ENCODE data around the gene ADAMTS14. TPM values are rescaled to one million over a fixed set of nuclear protein-coding genes. Genes with fewer than 3 reads are reported as not detected.
A peak's percentile ranks its signal among the peaks of the same experiment; 100 is the strongest.

Gene ADAMTS14
- total RNA-seq, 1 donor from 2014 or later, result 19.4 TPM

DNA sequence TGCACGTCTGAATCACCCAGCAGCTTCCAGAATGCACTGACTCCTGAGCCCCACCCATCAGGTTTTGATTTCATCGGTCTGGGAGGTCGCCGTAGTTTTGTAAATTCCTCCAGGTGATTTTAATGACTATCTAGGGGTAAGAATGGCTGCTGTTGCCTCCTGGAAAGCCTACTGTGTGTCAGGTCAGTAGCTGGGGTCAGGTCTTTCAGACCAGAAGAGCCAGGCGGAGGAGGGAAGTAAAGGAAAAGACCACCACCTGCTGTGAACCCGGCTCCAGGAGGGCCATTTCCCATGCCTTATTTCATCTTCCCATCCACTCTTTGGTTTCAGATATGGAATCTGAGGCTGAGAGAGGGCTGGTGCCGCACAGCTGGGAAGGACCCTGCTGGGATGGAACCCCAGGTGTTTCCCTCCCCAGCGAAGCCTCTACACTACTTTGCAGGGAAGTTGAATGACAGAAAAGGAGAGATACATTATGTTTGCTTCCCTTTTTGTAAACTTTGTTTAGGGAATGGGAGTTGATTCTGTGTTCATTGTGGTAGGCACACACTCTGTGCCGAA, 19.8 kb downstream of the ADAMTS14 start:
- TF ChIP-seq, protein P1, sequence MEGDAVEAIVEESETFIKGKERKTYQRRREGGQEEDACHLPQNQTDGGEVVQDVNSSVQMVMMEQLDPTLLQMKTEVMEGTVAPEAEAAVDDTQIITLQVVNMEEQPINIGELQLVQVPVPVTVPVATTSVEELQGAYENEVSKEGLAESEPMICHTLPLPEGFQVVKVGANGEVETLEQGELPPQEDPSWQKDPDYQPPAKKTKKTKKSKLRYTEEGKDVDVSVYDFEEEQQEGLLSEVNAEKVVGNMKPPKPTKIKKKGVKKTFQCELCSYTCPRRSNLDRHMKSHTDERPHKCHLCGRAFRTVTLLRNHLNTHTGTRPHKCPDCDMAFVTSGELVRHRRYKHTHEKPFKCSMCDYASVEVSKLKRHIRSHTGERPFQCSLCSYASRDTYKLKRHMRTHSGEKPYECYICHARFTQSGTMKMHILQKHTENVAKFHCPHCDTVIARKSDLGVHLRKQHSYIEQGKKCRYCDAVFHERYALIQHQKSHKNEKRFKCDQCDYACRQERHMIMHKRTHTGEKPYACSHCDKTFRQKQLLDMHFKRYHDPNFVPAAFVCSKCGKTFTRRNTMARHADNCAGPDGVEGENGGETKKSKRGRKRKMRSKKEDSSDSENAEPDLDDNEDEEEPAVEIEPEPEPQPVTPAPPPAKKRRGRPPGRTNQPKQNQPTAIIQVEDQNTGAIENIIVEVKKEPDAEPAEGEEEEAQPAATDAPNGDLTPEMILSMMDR (IDR thresholded peaks at IDR 0.05; ENCODE audit: insufficient read depth, low read depth, low read length), result no peak
- no peak for TF ChIP-seq EZH2 (IDR thresholded peaks at IDR 0.05; ENCODE audit: insufficient read depth, low read length)
- Mint-ChIP-seq H3K4me3 (ENCODE audit: unreplicated experiment) (no peak overlapping the region), H3K9me3 (ENCODE audit: unreplicated experiment) (no peaks in the 10 kb centered on the region), H3K4me1 (ENCODE audit: low read depth, unreplicated experiment) (no peaks in the 10 kb centered on the region), H3K27ac (ENCODE audit: unreplicated experiment) (no peak overlapping the region), H3K36me3 (ENCODE audit: low read depth, unreplicated experiment) (peaks cover 28% of the 10 kb centered on the region), H3K27me3 (ENCODE audit: low read depth, unreplicated experiment) (peaks cover 16% of the 10 kb centered on the region)
- Histone ChIP-seq H3K27ac (ENCODE audit: low read depth, low read length) (no peak overlapping the region), H4K20me1 (ENCODE audit: insufficient read depth, low read length) (peaks cover 29% of the 10 kb centered on the region), H3K36me3 (ENCODE audit: insufficient read depth, low read length) (no peaks in the 10 kb centered on the region), H2AFZ (ENCODE audit: low read depth, low read length) (no peak overlapping the region), H3K27me3 (ENCODE audit: insufficient read depth, low read length) (no peaks in the 10 kb centered on the region), H3K9ac (ENCODE audit: low read length) (no peak overlapping the region), H3K79me2 (ENCODE audit: insufficient read depth, low read length) (no peaks in the 10 kb centered on the region), H3K4me2 (ENCODE audit: low read length) (no peak overlapping the region), H3K4me3 (ENCODE audit: insufficient read depth, low read depth, low read length) (no peak overlapping the region), H3K9me3 (ENCODE audit: insufficient read depth, low read depth, low read length) (no peaks in the 10 kb centered on the region), H3K4me1 (ENCODE audit: insufficient read depth, low read length) (peaks cover 26% of the 10 kb centered on the region)
- no peak for FAIRE-seq
- no peak for DNase-seq (ENCODE audit: low read depth)

DNA sequence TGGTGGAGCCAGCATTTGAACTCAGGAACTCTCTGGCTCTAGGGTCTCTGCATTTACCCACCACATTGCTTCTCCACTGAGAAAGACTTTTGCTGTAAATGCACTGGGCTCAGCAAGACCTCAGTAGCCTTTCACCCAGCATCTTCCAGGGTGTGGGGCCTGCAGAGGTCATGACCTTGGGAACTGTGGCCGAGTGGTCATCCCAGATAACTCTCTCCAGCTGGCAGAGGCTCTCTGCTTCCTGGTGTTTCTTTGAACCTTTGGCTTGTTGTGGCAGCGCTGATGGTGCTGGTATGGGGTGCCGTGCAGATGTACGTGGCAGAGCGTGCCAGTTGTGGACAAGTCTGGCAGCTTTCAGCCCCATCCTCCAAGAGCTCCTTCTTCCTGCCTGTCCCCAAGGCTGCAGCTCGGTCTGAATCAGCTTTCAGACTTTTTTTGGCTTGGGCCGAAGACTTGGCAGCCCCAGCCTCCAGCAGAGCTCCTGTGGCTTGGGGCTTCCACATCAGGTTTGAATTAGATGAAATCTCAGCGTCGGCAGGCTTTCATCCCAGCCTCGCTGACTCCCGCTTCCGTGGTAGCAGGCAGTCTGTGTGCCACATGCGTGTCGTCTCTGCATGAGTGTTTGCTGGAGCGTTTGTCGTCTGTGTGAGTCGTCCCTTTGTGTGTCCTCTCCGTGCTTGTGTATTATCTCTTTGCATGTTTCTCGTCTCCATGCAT, 21.5 kb downstream of the ADAMTS14 start:
- peaks cover 26% of the 10 kb centered on the region for H3K4me1 ChIP-seq (ENCODE audit: insufficient read depth, low read length)
- H3K9ac ChIP-seq (ENCODE audit: low read length), result no peak overlapping the region
- DNase-seq (ENCODE audit: low read depth) (peak; percentile 86), FAIRE-seq (no peak)
- peak overlapping the region; percentile 48 for H3K4me2 ChIP-seq (ENCODE audit: low read length)
- H3K27ac ChIP-seq (ENCODE audit: low read depth, low read length), result peak overlapping the region; percentile 9
- H4K20me1 ChIP-seq (ENCODE audit: insufficient read depth, low read length), result peaks cover 29% of the 10 kb centered on the region
- no peaks in the 10 kb centered on the region for H3K27me3 ChIP-seq (ENCODE audit: insufficient read depth, low read length)
- H3K4me3 ChIP-seq (ENCODE audit: insufficient read depth, low read depth, low read length), result no peak overlapping the region
- H3K79me2 ChIP-seq (ENCODE audit: insufficient read depth, low read length), result peaks cover 9% of the 10 kb centered on the region
- no peak overlapping the region for H2AFZ ChIP-seq (ENCODE audit: low read depth, low read length)
- H3K4me1 Mint-ChIP-seq (ENCODE audit: low read depth, unreplicated experiment), result no peaks in the 10 kb centered on the region
- no peak overlapping the region for H3K4me3 Mint-ChIP-seq (ENCODE audit: unreplicated experiment)
- H3K36me3 Mint-ChIP-seq (ENCODE audit: low read depth, unreplicated experiment), result peaks cover 28% of the 10 kb centered on the region
- no peaks in the 10 kb centered on the region for H3K9me3 ChIP-seq (ENCODE audit: insufficient read depth, low read depth, low read length)
- TF ChIP-seq EZH2 (IDR thresholded peaks at IDR 0.05; ENCODE audit: insufficient read depth, low read length), result no peak
- TF ChIP-seq, protein P1 (IDR thresholded peaks at IDR 0.05; ENCODE audit: insufficient read depth, low read depth, low read length), result no peak
- no peaks in the 10 kb centered on the region for H3K36me3 ChIP-seq (ENCODE audit: insufficient read depth, low read length)
- no peaks in the 10 kb centered on the region for H3K9me3 Mint-ChIP-seq (ENCODE audit: unreplicated experiment)
- peaks cover 20% of the 10 kb centered on the region for H3K27me3 Mint-ChIP-seq (ENCODE audit: low read depth, unreplicated experiment)
- no peak overlapping the region for H3K27ac Mint-ChIP-seq (ENCODE audit: unreplicated experiment)

All from astrocyte (in vitro differentiated cells and primary cell).